ENCODE data around the gene PRTG.

GRCh38 chr15:55685286-55685685, 57.7 kb downstream of the PRTG start:
- TF ChIP-seq PCBP2 (IDR thresholded peaks at IDR 0.05; ENCODE audit: low read depth, low read length, poor library complexity, severe bottlenecking) = no peak
- no peak for TF ChIP-seq MEF2A (IDR thresholded peaks at IDR 0.05; ENCODE audit: control insufficient read depth, low read depth, low read length)
- no peak for TF ChIP-seq ZBTB7A (IDR thresholded peaks at IDR 0.05; ENCODE audit: borderline replicate concordance, control insufficient read depth, low read depth, low read length)

Data from K562 (cell line).